ENCODE results near the gene ALK.

Gene ALK

GRCh38 chr2:29628862-29629261 is 292.5 kb downstream of the ALK start:
- no peak for DNase-seq (ENCODE audit: low read depth, low spot score)
- Histone ChIP-seq H3K9ac (ENCODE audit: insufficient read length) (no peak overlapping the region), H3K4me3 (peak overlapping the region; percentile 69), H3K36me3 (ENCODE audit: insufficient read depth, low read length) (no peaks in the 10 kb centered on the region), H3K9me3 (ENCODE audit: low read depth, low read length) (no peaks in the 10 kb centered on the region), H3K27ac (peak overlapping the region; percentile 97)
- TF ChIP-seq FOXP2 (optimal IDR thresholded peaks at IDR 0.05; ENCODE audit: control extremely low read depth, extremely low read length, insufficient read depth) (no peak), EZH2 (IDR thresholded peaks at IDR 0.05) (no peak), POLR2AphosphoS5 (IDR thresholded peaks at IDR 0.05; ENCODE audit: borderline replicate concordance, low read depth, low read length) (no peak)

DNA sequence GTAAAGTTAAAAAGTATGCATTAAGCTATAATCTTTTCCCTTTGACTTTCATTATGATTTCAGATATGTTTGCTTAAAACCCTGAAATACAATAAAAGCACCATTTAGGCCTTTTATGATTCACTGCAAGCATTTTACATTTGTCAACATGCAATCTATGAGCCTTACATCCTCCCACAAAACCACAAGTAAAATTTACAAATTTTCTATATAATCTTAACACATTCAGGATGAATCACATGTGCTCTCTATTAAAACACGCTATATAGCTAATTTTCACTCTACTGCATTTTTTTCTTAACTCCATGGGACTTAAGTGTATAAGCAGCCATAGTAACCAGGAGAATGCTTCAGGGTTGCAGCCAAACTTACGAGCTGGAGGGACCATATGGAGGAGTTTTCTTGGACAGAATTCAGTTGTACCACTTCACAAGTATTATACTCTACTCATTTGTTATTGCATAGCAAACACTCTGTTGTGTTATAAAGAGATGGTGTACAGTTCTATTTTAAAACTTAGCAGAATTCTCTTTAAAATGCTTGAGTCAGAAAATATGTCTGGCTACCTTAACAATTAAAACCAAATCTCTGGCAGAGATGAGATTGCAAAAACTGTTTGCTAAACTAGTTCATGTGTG is 293.2 kb downstream of the ALK start:
- Histone ChIP-seq H3K36me3 (ENCODE audit: insufficient read depth, low read length) (no peaks in the 10 kb centered on the region), H3K9ac (ENCODE audit: insufficient read length) (no peak overlapping the region), H3K9me3 (ENCODE audit: low read depth, low read length) (no peaks in the 10 kb centered on the region), H3K4me3 (peak overlapping the region; percentile 69), H3K27ac (peak overlapping the region; percentile 97)
- peak; percentile 73 for DNase-seq (ENCODE audit: low read depth, low spot score)
- TF ChIP-seq POLR2AphosphoS5 (IDR thresholded peaks at IDR 0.05; ENCODE audit: borderline replicate concordance, low read depth, low read length), result no peak; the same call in 1 of the 2 replicates
- TF ChIP-seq FOXP2 (optimal IDR thresholded peaks at IDR 0.05; ENCODE audit: control extremely low read depth, extremely low read length, insufficient read depth), result no peak
- TF ChIP-seq EZH2 (IDR thresholded peaks at IDR 0.05), result no peak

- Histone ChIP-seq H3K9ac (ENCODE audit: insufficient read length) (peak overlapping the region; percentile 9), H3K9me3 (ENCODE audit: low read depth, low read length) (no peaks in the 10 kb centered on the region), H3K4me3 (peak overlapping the region; percentile 69), H3K36me3 (ENCODE audit: insufficient read depth, low read length) (peaks cover 6% of the 10 kb centered on the region; the same call in 1 of the 2 replicates), H3K27ac (peak overlapping the region; percentile 97)
- DNase-seq (ENCODE audit: low read depth, low spot score), result peak; percentile 83
- peak; percentile 99 for TF ChIP-seq FOXP2 (optimal IDR thresholded peaks at IDR 0.05; ENCODE audit: control extremely low read depth, extremely low read length, insufficient read depth)
- no peak for TF ChIP-seq EZH2 (IDR thresholded peaks at IDR 0.05)
- no peak for TF ChIP-seq POLR2AphosphoS5 (IDR thresholded peaks at IDR 0.05; ENCODE audit: borderline replicate concordance, low read depth, low read length)
These were observed 294.1 kb downstream of the ALK start for GRCh38 chr2:29627279-29627711.

DNA sequence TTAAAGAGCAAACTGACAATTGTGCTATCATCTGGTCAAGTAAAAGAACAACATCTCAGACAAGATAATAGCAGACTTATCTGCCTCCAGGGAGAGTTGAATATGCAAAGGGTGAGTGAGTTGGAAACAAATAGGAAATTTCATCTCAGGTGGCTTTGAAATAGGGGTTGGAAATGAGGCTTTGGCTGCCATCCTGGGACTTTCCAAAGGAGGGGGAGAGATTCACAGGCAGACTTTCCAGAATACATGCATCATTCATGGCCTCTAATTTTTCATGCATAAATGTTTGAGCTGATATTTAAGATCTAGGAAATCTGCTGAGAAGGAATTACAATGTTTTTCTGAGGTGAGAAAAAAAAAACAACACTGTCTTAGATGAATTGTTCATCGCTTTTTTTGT is 300.5 kb downstream of the ALK start:
- Histone ChIP-seq H3K36me3 (ENCODE audit: insufficient read depth, low read length) (peaks cover 6% of the 10 kb centered on the region; the same call in 1 of the 2 replicates), H3K27ac (no peak overlapping the region), H3K9me3 (ENCODE audit: low read depth, low read length) (no peaks in the 10 kb centered on the region), H3K4me3 (no peak overlapping the region), H3K9ac (ENCODE audit: insufficient read length) (no peak overlapping the region)
- no peak for DNase-seq (ENCODE audit: low read depth, low spot score)
- TF ChIP-seq FOXP2 (optimal IDR thresholded peaks at IDR 0.05; ENCODE audit: control extremely low read depth, extremely low read length, insufficient read depth), result no peak
- TF ChIP-seq POLR2AphosphoS5 (IDR thresholded peaks at IDR 0.05; ENCODE audit: borderline replicate concordance, low read depth, low read length), result no peak
- no peak for TF ChIP-seq EZH2 (IDR thresholded peaks at IDR 0.05)

- no peak for TF ChIP-seq FOXP2 (optimal IDR thresholded peaks at IDR 0.05; ENCODE audit: control extremely low read depth, extremely low read length, insufficient read depth)
- TF ChIP-seq POLR2AphosphoS5 (IDR thresholded peaks at IDR 0.05; ENCODE audit: borderline replicate concordance, low read depth, low read length), result no peak
- DNase-seq (ENCODE audit: low read depth, low spot score), result no peak
- no peak overlapping the region for H3K9ac ChIP-seq (ENCODE audit: insufficient read length)
- peaks cover 6% of the 10 kb centered on the region; the same call in 1 of the 2 replicates for H3K36me3 ChIP-seq (ENCODE audit: insufficient read depth, low read length)
- H3K27ac ChIP-seq, result no peak overlapping the region
- H3K4me3 ChIP-seq, result no peak overlapping the region
- no peaks in the 10 kb centered on the region for H3K9me3 ChIP-seq (ENCODE audit: low read depth, low read length)
These were observed 301.7 kb downstream of the ALK start for GRCh38 chr2:29619689-29620088.

DNA sequence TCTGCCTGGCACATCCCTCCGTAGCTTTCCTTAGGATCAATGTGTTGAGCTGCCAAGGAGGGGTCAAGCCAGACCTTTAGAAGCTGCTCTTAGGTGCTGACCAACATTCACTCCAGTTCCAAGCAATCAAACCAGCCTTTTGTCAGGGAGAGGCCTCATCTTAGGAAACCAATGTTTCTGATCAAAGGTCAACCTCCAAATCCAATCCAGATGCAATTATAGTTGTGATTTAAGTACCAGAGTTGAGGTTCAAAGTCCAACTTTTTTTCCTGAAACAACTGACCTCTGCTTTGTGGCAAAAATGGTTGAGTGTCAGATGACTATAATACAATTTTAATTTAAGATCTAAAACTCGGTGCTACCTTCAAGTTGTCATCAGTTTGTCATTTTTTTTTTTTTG is 303.4 kb downstream of the ALK start:
- no peaks in the 10 kb centered on the region for H3K9me3 ChIP-seq (ENCODE audit: low read depth, low read length)
- H3K36me3 ChIP-seq (ENCODE audit: insufficient read depth, low read length), result peaks cover 5% of the 10 kb centered on the region; the same call in 1 of the 2 replicates
- no peak for DNase-seq (ENCODE audit: low read depth, low spot score)
- H3K4me3 ChIP-seq, result no peak overlapping the region
- no peak overlapping the region for H3K9ac ChIP-seq (ENCODE audit: insufficient read length)
- H3K27ac ChIP-seq, result no peak overlapping the region
- TF ChIP-seq POLR2AphosphoS5 (IDR thresholded peaks at IDR 0.05; ENCODE audit: borderline replicate concordance, low read depth, low read length) (no peak), FOXP2 (optimal IDR thresholded peaks at IDR 0.05; ENCODE audit: control extremely low read depth, extremely low read length, insufficient read depth) (no peak), EZH2 (IDR thresholded peaks at IDR 0.05) (no peak)

GRCh38 chr2:29617351-29617750 is 304.0 kb downstream of the ALK start:
- H3K36me3 ChIP-seq (ENCODE audit: insufficient read depth, low read length), result no peaks in the 10 kb centered on the region
- no peak for TF ChIP-seq EZH2 (IDR thresholded peaks at IDR 0.05)
- no peak for TF ChIP-seq POLR2AphosphoS5 (IDR thresholded peaks at IDR 0.05; ENCODE audit: borderline replicate concordance, low read depth, low read length)
- TF ChIP-seq FOXP2 (optimal IDR thresholded peaks at IDR 0.05; ENCODE audit: control extremely low read depth, extremely low read length, insufficient read depth), result no peak
- no peak overlapping the region for H3K9ac ChIP-seq (ENCODE audit: insufficient read length)

DNA sequence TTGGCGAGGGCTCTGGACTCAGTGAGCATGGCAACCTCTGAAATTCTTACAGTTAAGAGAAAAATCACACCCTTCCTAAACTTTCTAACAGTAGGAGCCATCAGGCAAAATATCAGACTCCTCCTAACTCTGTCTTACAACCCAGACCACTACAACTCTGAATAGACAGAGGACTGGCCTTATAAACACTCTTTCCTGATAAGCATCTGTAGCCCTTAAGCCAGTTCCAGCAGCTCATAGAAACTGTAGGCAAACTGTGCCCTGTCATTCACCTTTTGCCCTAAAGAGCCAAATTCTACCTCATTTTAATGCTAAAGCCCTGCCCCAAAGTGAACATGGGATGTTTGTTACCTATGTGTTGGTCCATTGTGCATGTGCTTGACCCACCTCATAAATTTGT is 304.8 kb downstream of the ALK start:
- TF ChIP-seq POLR2AphosphoS5 (IDR thresholded peaks at IDR 0.05; ENCODE audit: borderline replicate concordance, low read depth, low read length) (no peak), FOXP2 (optimal IDR thresholded peaks at IDR 0.05; ENCODE audit: control extremely low read depth, extremely low read length, insufficient read depth) (no peak), EZH2 (IDR thresholded peaks at IDR 0.05) (no peak)
- Histone ChIP-seq H3K27ac (no peak overlapping the region), H3K9ac (ENCODE audit: insufficient read length) (no peak overlapping the region), H3K36me3 (ENCODE audit: insufficient read depth, low read length) (no peaks in the 10 kb centered on the region), H3K9me3 (ENCODE audit: low read depth, low read length) (no peaks in the 10 kb centered on the region), H3K4me3 (no peak overlapping the region)
- no peak for DNase-seq (ENCODE audit: low read depth, low spot score)

More at GRCh38 chr2:29617351-29617750, 304.0 kb downstream of the ALK start:
- Histone ChIP-seq H3K4me3 (no peak overlapping the region), H3K27ac (no peak overlapping the region), H3K9me3 (ENCODE audit: low read depth, low read length) (no peaks in the 10 kb centered on the region)
- no peak for DNase-seq (ENCODE audit: low read depth, low spot score)
